ENCODE measurements around the gene SLC1A5. TPM values are rescaled to one million over a fixed set of nuclear protein-coding genes. Genes with fewer than 3 reads are reported as not detected.

The SLC1A5 gene
- total and polyA plus RNA-seq, 9 donors = 13.9 to 29.7 (median 24.6) TPM

- DNase-seq = no peak
Observed at GRCh38 chr19:46732966-46733689, 55.3 kb downstream of the SLC1A5 start.

GRCh38 chr19:46732172-46732938 lies 56.0 kb downstream of the SLC1A5 start:
- Histone ChIP-seq H3K4me3 (ENCODE audit: low read length) (no peak overlapping the region), H3K27ac (ENCODE audit: low read length) (no peak overlapping the region), H3K4me1 (ENCODE audit: control insufficient read depth, insufficient read depth, low read length) (peaks cover 36% of the 10 kb centered on the region), H3K36me3 (ENCODE audit: control insufficient read depth, insufficient read depth, low read length) (peaks cover 87% of the 10 kb centered on the region), H3K27me3 (ENCODE audit: control insufficient read depth, insufficient read depth, low read length) (no peaks in the 10 kb centered on the region), H3K9me3 (replicated peaks; ENCODE audit: control insufficient read depth, low read depth, low read length) (no peaks in the 10 kb centered on the region)
- no peak for DNase-seq
- WGBS (ENCODE audit: insufficient coverage) = 86% methylated on average over 28 of the region's 28 CpGs

More at GRCh38 chr19:46732966-46733689, 55.3 kb downstream of the SLC1A5 start:
- Histone ChIP-seq H3K27me3 (ENCODE audit: control insufficient read depth, insufficient read depth, low read length) (no peaks in the 10 kb centered on the region), H3K36me3 (ENCODE audit: control insufficient read depth, insufficient read depth, low read length) (peaks cover 85% of the 10 kb centered on the region), H3K27ac (ENCODE audit: low read length) (no peak overlapping the region), H3K4me3 (ENCODE audit: low read length) (no peak overlapping the region), H3K9me3 (replicated peaks; ENCODE audit: control insufficient read depth, low read depth, low read length) (no peaks in the 10 kb centered on the region), H3K4me1 (ENCODE audit: control insufficient read depth, insufficient read depth, low read length) (peaks cover 28% of the 10 kb centered on the region)
- WGBS (ENCODE audit: insufficient coverage) = 87% methylated on average over 16 of the region's 23 CpGs

- H3K27ac ChIP-seq (ENCODE audit: low read length) = no peak overlapping the region
- 77% methylated on average over 14 of the region's 14 CpGs for WGBS (ENCODE audit: insufficient coverage)
- H3K9me3 ChIP-seq (replicated peaks; ENCODE audit: control insufficient read depth, low read depth, low read length) = no peaks in the 10 kb centered on the region
Observed at GRCh38 chr19:46731584-46731983, 56.8 kb downstream of the SLC1A5 start.

GRCh38 chr19:46731007-46731501 lies 57.3 kb downstream of the SLC1A5 start:
- Histone ChIP-seq H3K36me3 (ENCODE audit: control insufficient read depth, insufficient read depth, low read length) (peaks cover 90% of the 10 kb centered on the region), H3K27me3 (ENCODE audit: control insufficient read depth, insufficient read depth, low read length) (no peaks in the 10 kb centered on the region), H3K4me1 (ENCODE audit: control insufficient read depth, insufficient read depth, low read length) (peaks cover 34% of the 10 kb centered on the region), H3K4me3 (ENCODE audit: low read length) (no peak overlapping the region), H3K27ac (ENCODE audit: low read length) (no peak overlapping the region), H3K9me3 (replicated peaks; ENCODE audit: control insufficient read depth, low read depth, low read length) (no peaks in the 10 kb centered on the region)
- no peak for DNase-seq
- WGBS (ENCODE audit: insufficient coverage) = 59% methylated on average over 9 of the region's 14 CpGs

More at GRCh38 chr19:46731584-46731983, 56.8 kb downstream of the SLC1A5 start:
- H3K27me3 ChIP-seq (ENCODE audit: control insufficient read depth, insufficient read depth, low read length) = no peaks in the 10 kb centered on the region
- no peak overlapping the region for H3K4me3 ChIP-seq (ENCODE audit: low read length)
- peaks cover 36% of the 10 kb centered on the region for H3K4me1 ChIP-seq (ENCODE audit: control insufficient read depth, insufficient read depth, low read length)
- no peak for DNase-seq
- H3K36me3 ChIP-seq (ENCODE audit: control insufficient read depth, insufficient read depth, low read length) = peaks cover 87% of the 10 kb centered on the region

- peaks cover 95% of the 10 kb centered on the region for H3K36me3 ChIP-seq (ENCODE audit: control insufficient read depth, insufficient read depth, low read length)
Observed at GRCh38 chr19:46730595-46730994, 57.8 kb downstream of the SLC1A5 start.

GRCh38 chr19:46730187-46730586 lies 58.2 kb downstream of the SLC1A5 start:
- Histone ChIP-seq H3K9me3 (replicated peaks; ENCODE audit: control insufficient read depth, low read depth, low read length) (no peaks in the 10 kb centered on the region), H3K36me3 (ENCODE audit: control insufficient read depth, insufficient read depth, low read length) (peaks cover 95% of the 10 kb centered on the region), H3K27ac (ENCODE audit: low read length) (no peak overlapping the region), H3K4me1 (ENCODE audit: control insufficient read depth, insufficient read depth, low read length) (peaks cover 37% of the 10 kb centered on the region), H3K4me3 (ENCODE audit: low read length) (no peak overlapping the region), H3K27me3 (ENCODE audit: control insufficient read depth, insufficient read depth, low read length) (no peaks in the 10 kb centered on the region)
- WGBS (ENCODE audit: insufficient coverage) = 96% methylated on average over 9 of the region's 9 CpGs
- DNase-seq = no peak

More at GRCh38 chr19:46730595-46730994, 57.8 kb downstream of the SLC1A5 start:
- H3K4me3 ChIP-seq (ENCODE audit: low read length) = no peak overlapping the region
- DNase-seq = no peak
- H3K4me1 ChIP-seq (ENCODE audit: control insufficient read depth, insufficient read depth, low read length) = peaks cover 37% of the 10 kb centered on the region
- H3K27me3 ChIP-seq (ENCODE audit: control insufficient read depth, insufficient read depth, low read length) = no peaks in the 10 kb centered on the region
- no peak overlapping the region for H3K27ac ChIP-seq (ENCODE audit: low read length)
- H3K9me3 ChIP-seq (replicated peaks; ENCODE audit: control insufficient read depth, low read depth, low read length) = no peaks in the 10 kb centered on the region
- WGBS (ENCODE audit: insufficient coverage) = 92% methylated on average over 14 of the region's 14 CpGs

- H3K27me3 ChIP-seq (ENCODE audit: control insufficient read depth, insufficient read depth, low read length) = no peaks in the 10 kb centered on the region
- DNase-seq = no peak
- H3K4me3 ChIP-seq (ENCODE audit: low read length) = no peak overlapping the region
- H3K4me1 ChIP-seq (ENCODE audit: control insufficient read depth, insufficient read depth, low read length) = peaks cover 37% of the 10 kb centered on the region
- 57% methylated on average over 3 of the region's 7 CpGs for WGBS (ENCODE audit: insufficient coverage)
- peaks cover 95% of the 10 kb centered on the region for H3K36me3 ChIP-seq (ENCODE audit: control insufficient read depth, insufficient read depth, low read length)
- H3K9me3 ChIP-seq (replicated peaks; ENCODE audit: control insufficient read depth, low read depth, low read length) = no peaks in the 10 kb centered on the region
- H3K27ac ChIP-seq (ENCODE audit: low read length) = no peak overlapping the region
Observed at GRCh38 chr19:46729696-46730095, 58.7 kb downstream of the SLC1A5 start.

- Histone ChIP-seq H3K4me1 (ENCODE audit: control insufficient read depth, insufficient read depth, low read length) (peaks cover 37% of the 10 kb centered on the region), H3K9me3 (replicated peaks; ENCODE audit: control insufficient read depth, low read depth, low read length) (no peaks in the 10 kb centered on the region), H3K4me3 (ENCODE audit: low read length) (no peak overlapping the region), H3K27ac (ENCODE audit: low read length) (peak overlapping the region; percentile 67), H3K36me3 (ENCODE audit: control insufficient read depth, insufficient read depth, low read length) (peaks cover 98% of the 10 kb centered on the region), H3K27me3 (ENCODE audit: control insufficient read depth, insufficient read depth, low read length) (no peaks in the 10 kb centered on the region)
- 29% methylated on average over 20 of the region's 20 CpGs for WGBS (ENCODE audit: insufficient coverage)
- peak; percentile 74 for DNase-seq
Observed at GRCh38 chr19:46728693-46729339, 59.6 kb downstream of the SLC1A5 start.

- peaks cover 41% of the 10 kb centered on the region for H3K4me1 ChIP-seq (ENCODE audit: control insufficient read depth, insufficient read depth, low read length)
- H3K27me3 ChIP-seq (ENCODE audit: control insufficient read depth, insufficient read depth, low read length) = no peaks in the 10 kb centered on the region
- no peaks in the 10 kb centered on the region for H3K9me3 ChIP-seq (replicated peaks; ENCODE audit: control insufficient read depth, low read depth, low read length)
- H3K27ac ChIP-seq (ENCODE audit: low read length) = peak overlapping the region; percentile 67
- peaks cover 98% of the 10 kb centered on the region for H3K36me3 ChIP-seq (ENCODE audit: control insufficient read depth, insufficient read depth, low read length)
- WGBS (ENCODE audit: insufficient coverage) = 44% methylated on average over 9 of the region's 14 CpGs
- DNase-seq = peak; percentile 78
- H3K4me3 ChIP-seq (ENCODE audit: low read length) = no peak overlapping the region
Observed at GRCh38 chr19:46728208-46728607, 60.2 kb downstream of the SLC1A5 start.

GRCh38 chr19:46727757-46728156 lies 60.6 kb downstream of the SLC1A5 start:
- H3K4me1 ChIP-seq (ENCODE audit: control insufficient read depth, insufficient read depth, low read length) = peaks cover 41% of the 10 kb centered on the region
- peaks cover 98% of the 10 kb centered on the region for H3K36me3 ChIP-seq (ENCODE audit: control insufficient read depth, insufficient read depth, low read length)
- no peak overlapping the region for H3K4me3 ChIP-seq (ENCODE audit: low read length)
- no peaks in the 10 kb centered on the region for H3K9me3 ChIP-seq (replicated peaks; ENCODE audit: control insufficient read depth, low read depth, low read length)
- no peaks in the 10 kb centered on the region for H3K27me3 ChIP-seq (ENCODE audit: control insufficient read depth, insufficient read depth, low read length)
- 79% methylated on average over 8 of the region's 11 CpGs for WGBS (ENCODE audit: insufficient coverage)
- peak; percentile 1 for DNase-seq
- peak overlapping the region; percentile 31 for H3K27ac ChIP-seq (ENCODE audit: low read length)

Data from muscle of leg (tissue), 11 donors.